ENCODE results near the gene PDAP1. TPM values are rescaled to one million over a fixed set of nuclear protein-coding genes. Genes with fewer than 3 reads are reported as not detected.

Gene PDAP1
- total RNA-seq, 1 experiment from 2014 or later = 200 TPM

- ChIA-PET RAD21 (ENCODE audit: low non-redundant PET in 1 of 2, low total read pairs in 2 of 2, uncharacterized antibody in 2 of 2, unreplicated experiment in 2 of 2) (no interaction called here), CTCF (no interaction called here), POLR2A (no interaction called here)
- ATAC-seq (no peak), DNase-seq (ENCODE audit: low read depth, low spot score) (no peak)
- Histone ChIP-seq H3K4me3 (replicated peaks in 1 of 2; ENCODE audit: low read depth in 1 of 2, low read length in 2 of 2) (no peak overlapping the region), H3K9me3 (ENCODE audit: control insufficient read depth in 1 of 2, insufficient read depth in 1 of 2, low read depth in 1 of 2, low read length in 2 of 2) (no peaks in the 10 kb centered on the region), H3K9ac (ENCODE audit: low read length) (no peak overlapping the region), H3K4me2 (ENCODE audit: low read length) (no peak overlapping the region), H4K20me1 (ENCODE audit: insufficient read depth) (no peaks in the 10 kb centered on the region; the same call in 1 of the 2 replicates), H3K4me1 (ENCODE audit: control insufficient read depth in 1 of 2, insufficient read depth in 2 of 2, low read length in 2 of 2) (peaks cover 13 to 18% of the 10 kb centered on the region in 2 experiments; a peak in 3 of 4 replicates), H3K36me3 (ENCODE audit: control insufficient read depth in 1 of 2, insufficient read depth in 2 of 2, low read length in 2 of 2) (peaks cover 4 to 18% of the 10 kb centered on the region in 2 experiments; a peak in 3 of 4 replicates), H3K79me2 (ENCODE audit: insufficient read depth, low read length) (peaks cover 50% of the 10 kb centered on the region), H3K9me2 (ENCODE audit: insufficient read depth) (no peaks in the 10 kb centered on the region), H3K27ac (ENCODE audit: low read depth, low read length) (no peak overlapping the region; the same call in 1 of the 2 replicates), H2AFZ (ENCODE audit: low read depth, low read length, poor library complexity, severe bottlenecking) (no peak overlapping the region), H3K27me3 (ENCODE audit: insufficient read depth, low read length) (no peaks in the 10 kb centered on the region)
- no TSS peak for BruUV-seq (replicated peaks)
- intact Hi-C loops (cut with micrococcal nuclease) = no loop called here
- TF ChIP-seq REST (IDR thresholded peaks at IDR 0.05; ENCODE audit: low read depth) (no peak), POLR2A (IDR thresholded peaks at IDR 0.05; ENCODE audit: borderline replicate concordance, extremely low read depth, insufficient read depth, insufficient read length) (no peak), RAD21 (IDR thresholded peaks at IDR 0.05; ENCODE audit: low read depth) (no peak), ZNF274 (IDR thresholded peaks at IDR 0.05; ENCODE audit: low read depth, low read length) (no peak)
These were observed 24.5 kb downstream of the PDAP1 start for GRCh38 chr7:99383791-99384370.

GRCh38 chr7:99383203-99383602 lies 25.2 kb downstream of the PDAP1 start:
- DNase-seq (ENCODE audit: low read depth, low spot score) (no peak), ATAC-seq (no peak)
- TF ChIP-seq ELF1 (IDR thresholded peaks at IDR 0.05; ENCODE audit: borderline replicate concordance, low read depth) (no peak), FOSL1 (IDR thresholded peaks at IDR 0.05; ENCODE audit: low read depth) (no peak), ZFX (IDR thresholded peaks at IDR 0.05) (no peak), YY1 (IDR thresholded peaks at IDR 0.05; ENCODE audit: extremely low read depth, insufficient replicate concordance, low read depth, low read length) (no peak), JUND (IDR thresholded peaks at IDR 0.05) (no peak), ZBTB33 (IDR thresholded peaks at IDR 0.05; ENCODE audit: extremely low read depth, insufficient replicate concordance, low read length) (no peak), EGR1 (IDR thresholded peaks at IDR 0.05; ENCODE audit: low read depth) (no peak), CTCF (IDR thresholded peaks at IDR 0.05 in 2 of 3, conservative IDR thresholded peaks at IDR 0.05 in 1 of 3; ENCODE audit: borderline replicate concordance in 1 of 3, insufficient read depth in 1 of 3, low read depth in 2 of 3, low read length in 2 of 3) (no peak)
- ChIA-PET CTCF (no interaction called here), RAD21 (ENCODE audit: low non-redundant PET in 1 of 2, low total read pairs in 2 of 2, uncharacterized antibody in 2 of 2, unreplicated experiment in 2 of 2) (no interaction called here), POLR2A (no interaction called here)
- no peaks in the 10 kb centered on the region for H3K27me3 ChIP-seq (ENCODE audit: insufficient read depth, low read length)
- no peaks in the 10 kb centered on the region for H3K9me3 ChIP-seq (ENCODE audit: control insufficient read depth in 1 of 2, insufficient read depth in 1 of 2, low read depth in 1 of 2, low read length in 2 of 2)
- H3K4me3 ChIP-seq (replicated peaks in 1 of 2; ENCODE audit: low read depth in 1 of 2, low read length in 2 of 2) = no peak overlapping the region
- no peak overlapping the region for H3K9ac ChIP-seq (ENCODE audit: low read length)
- peaks cover 13 to 18% of the 10 kb centered on the region in 2 experiments; a peak in 3 of 4 replicates for H3K4me1 ChIP-seq (ENCODE audit: control insufficient read depth in 1 of 2, insufficient read depth in 2 of 2, low read length in 2 of 2)
- intact Hi-C loops (cut with micrococcal nuclease) = no loop called here
- H3K4me2 ChIP-seq (ENCODE audit: low read length) = no peak overlapping the region
- no peak overlapping the region for H2AFZ ChIP-seq (ENCODE audit: low read depth, low read length, poor library complexity, severe bottlenecking)
- H3K27ac ChIP-seq (ENCODE audit: low read depth, low read length) = no peak overlapping the region
- no TSS peak for BruUV-seq (replicated peaks)
- H3K79me2 ChIP-seq (ENCODE audit: insufficient read depth, low read length) = peaks cover 56% of the 10 kb centered on the region
- H3K36me3 ChIP-seq (ENCODE audit: control insufficient read depth in 1 of 2, insufficient read depth in 2 of 2, low read length in 2 of 2) = peaks cover 3 to 16% of the 10 kb centered on the region in 2 experiments; a peak in 3 of 4 replicates
- H4K20me1 ChIP-seq (ENCODE audit: insufficient read depth) = no peaks in the 10 kb centered on the region; the same call in 1 of the 2 replicates
- no peaks in the 10 kb centered on the region for H3K9me2 ChIP-seq (ENCODE audit: insufficient read depth)
